Inflammatory macrophage (primary cell): ENCODE measurements around the gene BEAN1.

ENCODE experiments used
- DNase-seq, 2 donors: peaks; one replicate each; pipeline ENCODE4 v3.0.0-alpha.2; 2020 to 2022

BEAN1 gene

DNA sequence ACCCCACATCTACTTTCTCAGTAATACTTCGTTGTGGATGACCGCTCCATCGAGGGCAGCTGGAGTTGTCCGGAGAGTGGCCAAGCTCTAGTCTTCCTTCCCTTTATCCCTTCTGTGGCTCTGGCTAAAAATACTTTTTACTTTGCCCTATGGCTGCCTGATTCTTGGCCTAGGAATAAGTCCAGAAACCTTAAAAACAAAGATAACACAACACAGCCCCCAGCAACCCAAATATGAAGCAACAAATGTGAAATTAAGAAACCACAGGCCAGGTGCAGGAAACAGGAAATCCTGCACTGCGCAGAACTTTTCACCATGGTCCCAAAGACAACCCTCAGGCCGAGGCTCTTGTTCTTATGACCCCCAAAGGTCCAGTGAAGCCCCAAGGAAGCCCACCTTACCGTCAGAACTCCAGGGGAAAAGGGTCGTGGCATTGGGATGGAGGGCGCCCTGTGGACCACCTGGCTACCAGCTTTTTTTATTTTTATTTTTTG is 96.8 kb downstream of the BEAN1 start:
- DNase-seq: no peak

DNA sequence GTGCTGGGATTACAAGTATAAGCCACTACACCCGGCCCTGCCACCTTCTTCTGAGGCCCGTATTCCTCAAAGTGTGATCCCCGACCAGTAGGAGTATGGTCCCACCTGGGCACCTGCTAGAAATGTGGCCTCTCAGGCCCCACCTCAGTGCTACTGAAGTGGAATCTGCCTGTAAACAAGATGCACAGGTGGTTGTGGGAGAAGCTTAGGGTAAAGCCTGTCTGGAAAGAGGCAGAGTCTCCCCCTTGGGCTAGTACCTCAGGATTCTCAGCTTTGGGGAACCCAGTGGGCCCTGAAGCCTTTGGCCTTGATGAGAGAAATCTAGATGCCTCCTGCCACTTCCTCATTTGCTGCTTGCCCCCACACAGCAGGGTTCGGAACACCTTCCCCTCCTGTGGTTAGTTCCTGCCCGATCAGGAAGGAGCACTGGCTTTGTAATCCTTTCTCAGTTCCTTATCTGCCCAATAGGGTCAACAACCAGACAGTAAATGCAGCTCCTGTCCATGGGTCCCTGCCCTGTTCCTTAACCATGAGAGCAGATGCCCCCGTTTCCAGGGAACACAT is 97.6 kb downstream of the BEAN1 start:
- peak; percentile 94 to 96 for DNase-seq

DNA sequence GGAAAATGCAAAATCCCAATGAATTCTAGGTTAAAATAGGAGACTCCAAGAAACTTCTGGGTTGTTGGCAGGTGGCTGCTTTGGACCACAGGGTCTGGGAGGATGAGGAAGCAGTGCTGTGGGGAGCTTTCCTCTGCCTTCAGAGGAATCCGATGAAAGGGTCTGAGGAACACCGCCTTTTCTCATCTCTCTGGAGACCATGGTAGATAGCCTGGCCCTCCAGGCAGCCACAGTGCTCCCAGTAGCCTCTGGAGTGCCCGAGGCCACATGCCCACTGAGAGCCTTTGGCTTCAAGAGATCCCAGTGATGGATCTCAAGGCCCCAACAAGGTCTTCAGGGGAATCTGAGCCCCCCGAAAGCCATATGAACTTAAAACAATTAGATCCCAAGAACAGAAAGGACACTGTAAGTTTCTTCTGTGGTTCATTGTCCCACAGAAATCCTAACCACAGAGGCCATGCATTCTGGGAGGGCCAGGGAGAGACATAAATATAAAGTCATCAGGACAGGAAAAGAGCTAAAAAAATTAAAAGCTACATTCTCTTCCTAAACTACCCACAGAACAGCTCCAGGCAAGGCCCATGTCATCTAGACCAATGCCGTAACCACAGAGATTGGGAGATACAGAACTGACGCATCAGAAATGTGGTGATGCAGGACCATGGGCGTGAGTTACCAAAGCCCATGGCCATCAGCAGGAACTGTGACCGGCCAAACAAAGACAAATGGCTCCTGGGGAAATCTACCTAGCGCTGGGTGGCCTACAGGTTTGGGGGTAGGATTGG is 98.5 kb downstream of the BEAN1 start:
- DNase-seq: peak; percentile 89 to 92

DNA sequence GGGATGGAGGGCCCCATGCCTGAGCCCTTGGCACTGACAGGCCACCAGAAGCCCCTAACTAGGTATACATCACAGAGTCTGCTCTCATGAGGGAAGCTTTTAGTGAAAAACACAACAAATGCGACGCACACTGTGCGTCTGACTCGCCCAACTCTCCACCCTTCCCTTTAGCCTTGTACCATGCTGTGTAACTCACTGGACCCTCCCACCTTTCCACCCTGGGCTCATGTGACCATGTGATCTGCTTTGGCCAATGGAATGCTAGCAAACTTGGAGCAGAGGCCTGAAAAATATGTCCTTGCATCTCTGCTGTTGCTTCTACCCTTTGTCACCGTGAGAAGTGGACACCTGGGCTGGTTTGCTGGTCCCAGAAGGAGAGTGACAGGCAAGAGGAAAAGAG is 101.2 kb downstream of the BEAN1 start:
- DNase-seq: no peak

DNA sequence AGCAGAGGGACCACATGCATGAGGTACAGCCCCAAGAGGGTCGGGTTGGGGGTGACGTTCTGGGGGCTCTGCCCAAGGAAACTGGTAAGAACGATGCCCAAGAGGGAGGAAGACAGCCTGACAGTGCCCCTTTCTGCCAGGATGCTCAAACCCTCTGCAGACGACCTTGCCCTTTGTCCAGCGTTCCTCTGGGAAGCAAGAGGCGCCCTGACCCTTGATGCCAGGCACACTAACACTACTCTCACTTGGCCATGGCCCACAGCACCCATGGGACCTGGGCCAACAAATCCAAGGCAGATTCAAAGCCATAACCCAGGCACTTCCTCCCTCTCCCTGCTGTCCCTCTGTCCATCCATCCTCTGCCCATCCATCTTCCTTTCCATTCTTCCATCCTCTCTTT is 102.4 kb downstream of the BEAN1 start:
- DNase-seq: no peak
